ENCODE data around the gene CFAP77. TPM values are rescaled to one million over a fixed set of nuclear protein-coding genes. Genes with fewer than 3 reads are reported as not detected.

The CFAP77 gene
- total RNA-seq, 1 donor from 2014 or later = 0.36 TPM

DNA sequence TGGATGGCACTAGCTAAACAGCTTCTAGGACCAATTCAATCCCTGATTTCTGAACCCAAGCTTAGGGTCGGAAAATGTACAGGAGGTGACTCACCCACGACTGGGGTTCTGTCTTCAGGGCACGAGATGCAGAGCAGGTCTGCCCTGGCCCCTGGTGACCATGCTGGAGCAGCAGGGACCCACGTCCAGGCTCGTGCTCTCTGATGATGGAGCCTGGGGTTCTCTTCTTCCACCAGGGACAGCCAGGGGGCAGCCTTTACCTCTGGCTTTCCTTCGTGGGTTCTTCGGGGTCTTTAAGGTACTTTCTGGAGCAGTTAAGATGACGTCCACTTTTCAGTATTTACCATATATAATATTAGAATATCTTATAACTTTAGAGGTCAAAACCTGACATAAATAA, 2.1 kb downstream of the CFAP77 start:
- Mint-ChIP-seq H3K27ac (ENCODE audit: unreplicated experiment) (no peak overlapping the region), H3K27me3 (ENCODE audit: low read depth, unreplicated experiment) (peaks cover 47% of the 10 kb centered on the region), H3K4me1 (ENCODE audit: low read depth, unreplicated experiment) (no peaks in the 10 kb centered on the region), H3K4me3 (ENCODE audit: unreplicated experiment) (no peak overlapping the region), H3K9me3 (ENCODE audit: unreplicated experiment) (no peaks in the 10 kb centered on the region), H3K36me3 (ENCODE audit: low read depth, unreplicated experiment) (no peaks in the 10 kb centered on the region)
- Histone ChIP-seq H2AFZ (ENCODE audit: low read depth, low read length) (no peak overlapping the region), H3K27ac (ENCODE audit: low read depth, low read length) (no peak overlapping the region), H3K4me1 (ENCODE audit: insufficient read depth, low read length) (peaks cover 7% of the 10 kb centered on the region), H3K27me3 (ENCODE audit: insufficient read depth, low read length) (peaks cover 41% of the 10 kb centered on the region), H3K79me2 (ENCODE audit: insufficient read depth, low read length) (no peaks in the 10 kb centered on the region), H4K20me1 (ENCODE audit: insufficient read depth, low read length) (no peaks in the 10 kb centered on the region), H3K4me3 (ENCODE audit: insufficient read depth, low read depth, low read length) (no peak overlapping the region), H3K4me2 (ENCODE audit: low read length) (no peak overlapping the region), H3K9ac (ENCODE audit: low read length) (no peak overlapping the region), H3K9me3 (ENCODE audit: insufficient read depth, low read depth, low read length) (no peaks in the 10 kb centered on the region), H3K36me3 (ENCODE audit: insufficient read depth, low read length) (no peaks in the 10 kb centered on the region)
- FAIRE-seq = no peak
- TF ChIP-seq, protein P1, sequence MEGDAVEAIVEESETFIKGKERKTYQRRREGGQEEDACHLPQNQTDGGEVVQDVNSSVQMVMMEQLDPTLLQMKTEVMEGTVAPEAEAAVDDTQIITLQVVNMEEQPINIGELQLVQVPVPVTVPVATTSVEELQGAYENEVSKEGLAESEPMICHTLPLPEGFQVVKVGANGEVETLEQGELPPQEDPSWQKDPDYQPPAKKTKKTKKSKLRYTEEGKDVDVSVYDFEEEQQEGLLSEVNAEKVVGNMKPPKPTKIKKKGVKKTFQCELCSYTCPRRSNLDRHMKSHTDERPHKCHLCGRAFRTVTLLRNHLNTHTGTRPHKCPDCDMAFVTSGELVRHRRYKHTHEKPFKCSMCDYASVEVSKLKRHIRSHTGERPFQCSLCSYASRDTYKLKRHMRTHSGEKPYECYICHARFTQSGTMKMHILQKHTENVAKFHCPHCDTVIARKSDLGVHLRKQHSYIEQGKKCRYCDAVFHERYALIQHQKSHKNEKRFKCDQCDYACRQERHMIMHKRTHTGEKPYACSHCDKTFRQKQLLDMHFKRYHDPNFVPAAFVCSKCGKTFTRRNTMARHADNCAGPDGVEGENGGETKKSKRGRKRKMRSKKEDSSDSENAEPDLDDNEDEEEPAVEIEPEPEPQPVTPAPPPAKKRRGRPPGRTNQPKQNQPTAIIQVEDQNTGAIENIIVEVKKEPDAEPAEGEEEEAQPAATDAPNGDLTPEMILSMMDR (IDR thresholded peaks at IDR 0.05; ENCODE audit: insufficient read depth, low read depth, low read length) = peak; percentile 44
- TF ChIP-seq EZH2 (IDR thresholded peaks at IDR 0.05; ENCODE audit: insufficient read depth, low read length) = no peak
- no peak for DNase-seq (ENCODE audit: low read depth)

DNA sequence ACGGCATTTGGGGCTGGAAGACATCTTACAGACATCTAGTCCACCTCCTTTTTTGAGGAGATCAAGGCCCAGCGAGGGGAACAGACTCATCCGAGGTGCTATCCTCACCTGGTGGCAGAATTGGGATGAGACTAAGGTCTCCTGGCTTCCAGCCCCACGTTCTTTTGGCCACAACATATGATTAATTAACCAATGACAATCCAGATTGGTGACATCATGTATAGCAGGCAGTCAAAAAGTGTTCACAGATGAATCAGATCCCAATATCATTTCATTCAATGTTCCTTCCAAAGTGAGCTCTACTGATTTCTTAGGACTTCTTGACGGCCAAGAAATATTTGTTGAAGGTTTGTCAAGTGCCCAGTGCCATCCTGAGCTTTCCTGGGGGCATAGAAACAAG, 3.9 kb downstream of the CFAP77 start:
- H3K27ac Mint-ChIP-seq (ENCODE audit: unreplicated experiment) = no peak overlapping the region
- H3K4me1 Mint-ChIP-seq (ENCODE audit: low read depth, unreplicated experiment) = no peaks in the 10 kb centered on the region
- Histone ChIP-seq H3K9ac (ENCODE audit: low read length) (no peak overlapping the region), H2AFZ (ENCODE audit: low read depth, low read length) (no peak overlapping the region), H3K4me1 (ENCODE audit: insufficient read depth, low read length) (peaks cover 7% of the 10 kb centered on the region), H3K27me3 (ENCODE audit: insufficient read depth, low read length) (peaks cover 58% of the 10 kb centered on the region), H4K20me1 (ENCODE audit: insufficient read depth, low read length) (no peaks in the 10 kb centered on the region), H3K27ac (ENCODE audit: low read depth, low read length) (no peak overlapping the region), H3K4me2 (ENCODE audit: low read length) (no peak overlapping the region), H3K79me2 (ENCODE audit: insufficient read depth, low read length) (no peaks in the 10 kb centered on the region), H3K9me3 (ENCODE audit: insufficient read depth, low read depth, low read length) (no peaks in the 10 kb centered on the region), H3K36me3 (ENCODE audit: insufficient read depth, low read length) (no peaks in the 10 kb centered on the region), H3K4me3 (ENCODE audit: insufficient read depth, low read depth, low read length) (no peak overlapping the region)
- DNase-seq (ENCODE audit: low read depth) (no peak), FAIRE-seq (no peak)
- TF ChIP-seq, protein P1 (IDR thresholded peaks at IDR 0.05; ENCODE audit: insufficient read depth, low read depth, low read length) = no peak
- no peak for TF ChIP-seq EZH2 (IDR thresholded peaks at IDR 0.05; ENCODE audit: insufficient read depth, low read length)
- peaks cover 59% of the 10 kb centered on the region for H3K27me3 Mint-ChIP-seq (ENCODE audit: low read depth, unreplicated experiment)
- H3K4me3 Mint-ChIP-seq (ENCODE audit: unreplicated experiment) = no peak overlapping the region
- H3K9me3 Mint-ChIP-seq (ENCODE audit: unreplicated experiment) = peaks cover 3% of the 10 kb centered on the region
- no peaks in the 10 kb centered on the region for H3K36me3 Mint-ChIP-seq (ENCODE audit: low read depth, unreplicated experiment)

DNA sequence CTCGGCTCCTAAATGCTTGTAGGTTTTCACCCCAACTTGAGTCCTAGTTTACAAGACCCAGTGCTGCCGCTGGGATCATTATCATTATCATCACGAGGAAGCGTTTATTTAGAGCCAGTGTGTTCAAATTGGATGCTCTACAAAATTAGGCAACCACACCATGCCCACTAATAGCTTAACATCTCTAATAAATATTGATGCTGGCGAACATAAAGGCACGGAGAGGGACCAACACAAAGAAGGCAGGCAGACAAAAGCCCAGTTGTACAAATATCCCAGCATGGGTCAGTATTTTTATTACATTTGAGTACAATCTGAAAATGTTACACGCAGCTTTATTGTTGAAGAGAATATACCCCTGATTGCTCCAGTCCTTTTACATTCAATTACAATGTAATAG, 4.7 kb downstream of the CFAP77 start:
- Mint-ChIP-seq H3K27ac (ENCODE audit: unreplicated experiment) (no peak overlapping the region), H3K27me3 (ENCODE audit: low read depth, unreplicated experiment) (peaks cover 62% of the 10 kb centered on the region), H3K9me3 (ENCODE audit: unreplicated experiment) (peaks cover 3% of the 10 kb centered on the region), H3K4me1 (ENCODE audit: low read depth, unreplicated experiment) (no peaks in the 10 kb centered on the region), H3K4me3 (ENCODE audit: unreplicated experiment) (no peak overlapping the region), H3K36me3 (ENCODE audit: low read depth, unreplicated experiment) (no peaks in the 10 kb centered on the region)
- no peak overlapping the region for H3K27ac ChIP-seq (ENCODE audit: low read depth, low read length)
- no peaks in the 10 kb centered on the region for H4K20me1 ChIP-seq (ENCODE audit: insufficient read depth, low read length)
- H3K9ac ChIP-seq (ENCODE audit: low read length) = no peak overlapping the region
- H3K79me2 ChIP-seq (ENCODE audit: insufficient read depth, low read length) = no peaks in the 10 kb centered on the region
- DNase-seq (ENCODE audit: low read depth) (no peak), FAIRE-seq (no peak)
- peaks cover 4% of the 10 kb centered on the region for H3K4me1 ChIP-seq (ENCODE audit: insufficient read depth, low read length)
- TF ChIP-seq, protein P1 (IDR thresholded peaks at IDR 0.05; ENCODE audit: insufficient read depth, low read depth, low read length) = no peak
- no peak for TF ChIP-seq EZH2 (IDR thresholded peaks at IDR 0.05; ENCODE audit: insufficient read depth, low read length)
- no peaks in the 10 kb centered on the region for H3K9me3 ChIP-seq (ENCODE audit: insufficient read depth, low read depth, low read length)
- no peak overlapping the region for H2AFZ ChIP-seq (ENCODE audit: low read depth, low read length)
- H3K4me3 ChIP-seq (ENCODE audit: insufficient read depth, low read depth, low read length) = no peak overlapping the region
- no peak overlapping the region for H3K4me2 ChIP-seq (ENCODE audit: low read length)
- H3K27me3 ChIP-seq (ENCODE audit: insufficient read depth, low read length) = peaks cover 66% of the 10 kb centered on the region
- H3K36me3 ChIP-seq (ENCODE audit: insufficient read depth, low read length) = no peaks in the 10 kb centered on the region
